Motor neuron (in vitro differentiated cells): Measurements from ENCODE around the gene AGO4. TPM values are rescaled to one million over a fixed set of nuclear protein-coding genes. Genes with fewer than 3 reads are reported as not detected.
"Not testable (repeated sequence)": the region's sequence is repeated elsewhere in the genome, so short reads cannot be mapped to it uniquely, and the experiment has no call there.

ENCODE experiments used
- ATAC-seq, 8 experiments: fragments of 200-7000 bp; cut with Tn5 transposase; replicated peaks in 6 of 8; 2 replicates each; pipeline ENCODE4 v1.8.0; 2021; ENCODE audit warnings: mild to moderate bottlenecking in 8 of 8, moderate library complexity in 8 of 8
- H3K27ac ChIP-seq, 2 donors: fragments of 250-450 bp; sonication (Bioruptor Pico); 2 replicates each; pipeline ENCODE4 v1.9.0; 2021; ENCODE audit warnings: antibody characterized with exemption in 2 of 2, mild to moderate bottlenecking in 2 of 2, moderate library complexity in 1 of 2
- H3K4me1 ChIP-seq, 2 donors: fragments of 250-450 bp; sonication (Bioruptor Pico); replicated peaks in 1 of 2; 2 replicates each; pipeline ENCODE4 v1.6.1; 2021; ENCODE audit warnings: antibody characterized with exemption in 2 of 2, mild to moderate bottlenecking in 2 of 2, moderate library complexity in 1 of 2
- H3K4me3 ChIP-seq, 5 donors: fragments of 250-450 bp; sonication (Bioruptor Pico); 2 replicates each; pipeline ENCODE4 v1.9.0; 2021; ENCODE audit warnings: antibody characterized with exemption in 5 of 5, mild to moderate bottlenecking in 5 of 5, moderate library complexity in 4 of 5
- WGBS, 10 experiments: fragments of 450-650 bp; shearing (Covaris generic); methylation state at CpG; one replicate each; pipeline ENCODE4 v1.0.0; 2022; 5-methylcytosine and 5-hydroxymethylcytosine counted together
- in situ Hi-C, 9 experiments: fragments of 400-800 bp; cut with MboI; loops; one replicate each; pipeline ENCODE4 v1.15.0; 2021; ENCODE audit warnings: low sequenced_read_pairs in 9 of 9, low pct_unique_long_range_greater_than_20kb in 2 of 9; ENCODE audit not compliant: unreplicated experiment in 9 of 9
- total RNA-seq, 8 experiments: library from RNA; unstranded; fragments of 300-600 nt; gene quantifications; 2 replicates each; pipeline versions ENCODE4 v1.2.3 to v1.2.4, GENCODE V29; 2022

The AGO4 gene
- total RNA-seq, 8 experiments from 2014 or later: 6.4 to 24.9 (median 18.5) TPM

DNA sequence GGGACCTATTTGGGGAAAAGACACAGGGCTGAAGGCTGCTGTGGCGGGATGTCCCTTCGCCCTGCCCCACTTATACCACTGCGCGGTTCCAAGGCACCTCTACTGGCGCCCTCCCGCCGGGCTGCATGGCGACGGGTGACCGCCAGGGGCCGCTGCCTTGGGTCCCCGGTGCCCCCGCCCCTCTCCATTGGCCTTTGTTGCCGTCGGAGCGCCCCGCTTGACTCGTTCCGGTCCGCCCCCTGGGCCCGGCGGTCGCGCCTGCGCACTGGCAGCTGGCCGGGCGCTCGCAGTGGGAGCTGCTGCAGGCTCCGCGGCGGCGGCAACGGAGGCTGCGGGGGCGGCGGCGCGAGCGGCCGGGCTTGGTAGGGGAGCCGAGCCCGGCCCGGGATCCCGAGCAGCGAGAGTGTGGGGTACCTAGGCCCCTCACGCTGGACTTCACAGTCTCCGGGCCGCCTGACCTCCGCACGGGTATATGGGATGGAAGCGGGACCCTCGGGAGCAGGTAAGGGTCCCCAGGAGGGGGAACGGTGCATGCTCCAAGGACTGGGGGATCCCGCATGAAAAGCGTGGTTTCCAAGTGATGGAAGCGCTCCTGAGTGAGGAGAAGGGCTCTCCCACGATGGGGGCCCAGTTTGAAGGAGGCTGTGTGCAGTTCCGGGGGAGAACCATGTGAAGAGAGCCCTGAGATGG lies 75.3 kb downstream of the AGO4 start, which contains the start of gene AGO1:
Gene AGO1, plus strand, starts transcription at position 265 of the 690 bp plus-strand sequence. Its CDS starts 213 bp downstream, at position 478.
- peak; percentile 74 to 93 (median 84) for ATAC-seq
- WGBS, 10 experiments: 0% methylated on average over 3 to 8 of the region's 58 CpGs; no CpG with 5 or more reads in 8 of the 10 experiments
- peak within 1 kb of the TSS; percentile 84 to 96 (median 92) for H3K4me3 ChIP-seq
- H3K27ac ChIP-seq: peak within 1 kb of the TSS; percentile 87 to 88
- peaks cover 29 to 35% of the 10 kb centered on the region in 2 donors for H3K4me1 ChIP-seq
- in situ Hi-C loops: no loop called here

DNA sequence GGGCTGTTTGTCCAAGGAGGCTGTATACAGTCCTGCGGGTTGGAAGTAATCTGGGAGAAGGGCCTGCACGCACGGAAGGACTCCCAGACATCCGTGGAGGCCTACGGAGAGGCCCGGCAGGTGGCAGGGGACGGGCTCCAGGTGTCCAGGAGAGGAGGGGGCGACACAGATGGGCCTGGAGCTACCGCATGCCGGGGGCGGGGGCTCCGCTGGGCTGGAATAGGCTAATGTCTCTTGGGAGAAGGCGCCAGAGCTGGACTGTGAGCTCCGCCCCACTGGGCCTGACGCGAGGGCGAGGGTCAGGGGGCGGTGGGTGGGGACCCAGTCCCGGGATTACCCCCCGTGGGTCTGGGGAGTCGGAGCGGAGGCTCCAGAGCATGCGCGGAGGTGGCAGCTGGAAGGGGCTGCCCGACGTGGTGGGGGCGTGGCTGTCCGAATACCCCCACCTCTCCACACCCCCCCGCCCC lies 75.9 kb downstream of the AGO4 start:
- WGBS, 10 experiments: 0% methylated on average over 5 of the region's 29 CpGs; no CpG with 5 or more reads in 9 of the 10 experiments

DNA sequence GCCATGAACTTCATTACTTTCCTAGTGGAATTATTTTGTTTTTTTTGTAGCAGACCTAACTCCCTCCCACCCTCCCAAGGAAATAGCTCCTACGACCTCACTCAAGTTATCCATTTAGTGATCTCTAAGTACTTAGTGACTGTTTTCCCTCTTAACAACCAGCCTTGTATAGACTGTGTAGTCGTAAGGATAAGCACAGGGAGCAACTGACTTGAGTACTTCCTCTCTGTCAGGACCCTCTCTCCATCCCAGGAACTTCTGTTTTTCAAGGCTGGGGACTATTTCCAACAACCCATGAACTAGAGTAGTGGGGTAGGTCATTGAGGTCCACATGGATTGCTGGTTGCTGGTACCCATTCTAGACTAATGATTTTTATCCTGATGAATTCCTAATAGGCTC lies 77.1 kb downstream of the AGO4 start:
- 33 to 100% (median 60%) methylated on average over 1 to 2 of the region's 2 CpGs; no CpG with 5 or more reads in 4 of the 10 experiments for WGBS, 10 experiments
- in situ Hi-C loops: no loop called here
- no peak for ATAC-seq
- peaks cover 32 to 38% of the 10 kb centered on the region in 2 donors for H3K4me1 ChIP-seq
- no peak overlapping the region for H3K4me3 ChIP-seq
- H3K27ac ChIP-seq: peak overlapping the region in 1 of 2 donors; percentile 91

More for the DNA sequence above, 75.9 kb downstream of the AGO4 start:
- peak overlapping the region; percentile 84 to 96 (median 92) for H3K4me3 ChIP-seq
- H3K27ac ChIP-seq: peak overlapping the region; percentile 87 to 88
- ATAC-seq: peak; percentile 3 to 68 (median 48)
- in situ Hi-C loops: no loop called here
- peaks cover 32 to 38% of the 10 kb centered on the region in 2 donors for H3K4me1 ChIP-seq

DNA sequence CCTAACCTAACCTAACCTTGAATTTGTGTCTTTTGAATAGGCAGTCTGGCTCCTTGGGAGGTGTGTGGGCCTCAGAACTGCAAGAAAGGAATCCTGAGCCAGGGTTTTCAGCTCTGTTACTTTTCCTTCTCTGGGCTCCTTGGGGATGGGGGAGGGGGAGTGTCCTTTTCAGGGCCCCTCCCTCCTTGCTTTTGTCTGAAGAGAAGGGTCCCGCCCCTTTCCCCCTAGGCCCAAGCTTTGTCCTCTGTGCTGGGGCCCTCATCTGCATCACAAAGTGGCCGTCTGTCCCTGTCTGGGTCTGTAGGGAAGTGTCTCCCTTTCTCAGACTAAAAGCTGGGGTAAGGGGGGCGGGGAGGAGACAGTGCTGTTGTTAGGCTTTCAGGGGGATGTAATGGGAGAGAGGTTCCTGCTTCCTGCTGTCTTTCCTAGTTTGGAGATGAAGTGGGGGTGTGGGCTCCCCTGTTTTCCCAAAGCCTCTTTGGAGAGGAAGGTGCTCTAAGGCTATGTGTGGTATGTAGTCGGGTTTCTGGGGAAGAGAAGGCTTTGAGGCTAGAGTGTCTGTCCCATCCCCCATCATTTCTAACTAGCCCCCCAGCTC lies 78.2 kb downstream of the AGO4 start:
- in situ Hi-C loops: no loop called here
- peaks cover 32 to 38% of the 10 kb centered on the region in 2 donors for H3K4me1 ChIP-seq
- 0 to 60% (median 0%) methylated on average over 1 to 2 of the region's 4 CpGs; no CpG with 5 or more reads in 6 of the 10 experiments for WGBS, 10 experiments
- peak overlapping the region; percentile 8 to 33 (median 26) for H3K4me3 ChIP-seq
- peak overlapping the region; percentile 77 to 91 for H3K27ac ChIP-seq
- ATAC-seq: peak; percentile 2 to 57 (median 46)

DNA sequence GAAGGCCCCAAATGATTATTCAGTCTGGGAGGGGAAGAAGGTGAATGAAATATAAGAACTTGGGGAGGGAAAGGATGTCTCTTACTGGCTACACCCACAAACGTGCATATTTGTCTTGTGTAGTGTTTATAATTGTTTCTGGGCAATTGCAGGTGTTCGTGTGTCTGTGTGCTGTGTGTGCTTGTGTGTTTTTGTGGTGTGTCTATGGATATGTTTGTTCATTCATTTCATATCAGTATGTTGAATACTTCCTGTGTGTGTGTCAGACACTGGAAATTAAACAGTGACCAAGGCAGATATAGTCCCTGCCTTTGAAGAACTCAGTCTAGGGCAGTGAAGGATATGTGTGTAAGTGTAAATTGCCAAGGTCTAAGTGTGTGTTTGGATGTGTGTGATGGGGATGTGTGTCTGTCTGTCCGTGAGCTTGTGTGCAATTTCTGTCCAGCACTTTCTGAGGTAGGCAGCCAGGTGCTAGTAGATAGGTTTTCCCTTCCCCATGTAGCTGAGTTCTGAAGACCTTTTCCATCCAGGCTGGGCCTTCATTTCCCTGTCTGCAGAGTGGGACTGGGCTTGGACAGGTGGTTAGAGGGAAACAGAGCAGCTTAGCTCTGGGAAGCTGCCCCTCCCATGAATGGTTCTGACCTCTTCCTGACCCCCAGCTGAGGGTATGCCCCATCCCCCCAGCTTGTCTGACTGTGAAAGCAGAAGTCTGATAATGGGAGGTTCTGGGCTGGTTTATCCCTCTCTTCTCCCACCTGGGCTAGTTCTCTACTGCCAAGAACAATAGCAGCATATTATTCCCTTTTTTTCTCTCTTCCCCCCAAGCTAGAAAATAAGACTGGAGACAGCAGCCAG lies 79.0 kb downstream of the AGO4 start:
- Histone ChIP-seq H3K4me3 (peak overlapping the region; percentile 8 to 33 (median 26)), H3K27ac (peak overlapping the region; percentile 77 to 91), H3K4me1 (peaks cover 32 to 38% of the 10 kb centered on the region in 2 donors)
- in situ Hi-C loops: no loop called here
- WGBS, 10 experiments: 0 to 100% (median 21%) methylated on average over 1 to 2 of the region's 3 CpGs; no CpG with 5 or more reads in 5 of the 10 experiments
- ATAC-seq: peak in 2 of 8 experiments; percentile 6 to 24

DNA sequence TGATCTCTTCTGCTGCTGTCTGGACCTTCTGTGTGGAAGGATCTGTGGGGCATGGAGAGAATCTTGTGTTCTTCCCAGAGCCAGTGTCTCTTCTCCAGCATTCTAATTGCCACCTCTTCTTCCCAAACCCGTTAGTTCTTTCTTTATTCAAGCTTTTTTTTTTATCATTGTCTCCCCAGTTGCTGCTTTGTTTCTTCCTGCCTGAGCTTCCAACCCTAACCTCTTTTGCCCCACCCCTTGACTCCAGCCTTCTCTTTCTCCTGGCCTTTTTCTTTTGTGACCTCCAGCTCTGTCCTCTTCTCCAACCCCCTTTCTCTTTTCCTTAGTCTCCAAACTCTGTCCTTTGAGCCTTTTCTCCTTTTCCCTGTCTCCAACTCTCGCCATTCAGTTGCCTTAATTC lies 79.7 kb downstream of the AGO4 start:
- ATAC-seq: no peak
- WGBS, 10 experiments: 29 to 100% (median 55%) methylated on average over 1 to 2 of the region's 2 CpGs
- peak overlapping the region; percentile 77 to 91 for H3K27ac ChIP-seq
- peak overlapping the region in 2 of 5 donors; percentile 2 to 33 for H3K4me3 ChIP-seq
- peaks cover 32 to 38% of the 10 kb centered on the region in 2 donors for H3K4me1 ChIP-seq
- in situ Hi-C loops: no loop called here

DNA sequence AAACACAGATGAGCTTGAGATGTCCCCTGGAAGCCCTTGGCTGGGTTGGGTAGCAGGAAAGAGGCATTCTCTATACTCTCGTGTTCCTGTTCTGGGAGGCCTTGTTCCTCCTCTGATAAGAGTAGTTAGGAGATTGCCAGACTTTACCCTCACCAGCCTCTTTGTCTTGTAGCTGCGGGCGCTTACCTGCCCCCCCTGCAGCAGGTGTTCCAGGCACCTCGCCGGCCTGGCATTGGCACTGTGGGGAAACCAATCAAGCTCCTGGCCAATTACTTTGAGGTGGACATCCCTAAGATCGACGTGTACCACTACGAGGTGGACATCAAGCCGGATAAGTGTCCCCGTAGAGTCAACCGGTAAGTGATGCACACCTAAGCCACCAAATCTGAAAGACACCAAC lies 80.4 kb downstream of the AGO4 start:
- in situ Hi-C loops: no loop called here

DNA sequence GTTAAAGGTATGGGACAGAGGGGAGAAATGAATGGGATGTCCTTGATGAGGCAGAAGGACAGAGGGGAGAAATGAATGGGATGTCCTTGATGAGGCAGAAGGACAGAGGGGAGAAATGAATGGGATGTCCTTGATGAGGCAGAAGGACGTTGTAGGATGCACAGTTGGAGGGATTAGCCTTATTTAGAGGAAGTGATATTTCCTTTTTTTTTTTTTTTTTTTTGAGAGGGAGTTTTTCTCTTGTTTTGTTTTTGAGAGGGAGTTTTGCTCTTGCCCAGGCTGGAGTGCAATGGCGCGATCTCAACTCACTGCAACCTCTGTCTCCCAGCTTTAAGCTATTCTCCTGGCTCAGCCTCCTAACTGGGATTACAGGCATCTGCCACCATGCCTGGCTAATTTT lies 81.2 kb downstream of the AGO4 start:
- H3K4me3 ChIP-seq, in situ Hi-C loops, H3K27ac ChIP-seq, ATAC-seq: not testable (repeated sequence)
- WGBS, 10 experiments: 73 to 100% (median 93%) methylated on average over 1 to 3 of the region's 3 CpGs
- H3K4me1 ChIP-seq: peaks cover 32 to 38% of the 10 kb centered on the region in 2 donors

More for the DNA sequence above, 80.4 kb downstream of the AGO4 start:
- Histone ChIP-seq H3K4me3 (no peak overlapping the region), H3K27ac (peak overlapping the region in 1 of 2 donors; percentile 91), H3K4me1 (peaks cover 32 to 38% of the 10 kb centered on the region in 2 donors)
- WGBS, 10 experiments: 75 to 98% (median 96%) methylated on average over 1 to 11 of the region's 11 CpGs; no CpG with 5 or more reads in 3 of the 10 experiments
- ATAC-seq: no peak

DNA sequence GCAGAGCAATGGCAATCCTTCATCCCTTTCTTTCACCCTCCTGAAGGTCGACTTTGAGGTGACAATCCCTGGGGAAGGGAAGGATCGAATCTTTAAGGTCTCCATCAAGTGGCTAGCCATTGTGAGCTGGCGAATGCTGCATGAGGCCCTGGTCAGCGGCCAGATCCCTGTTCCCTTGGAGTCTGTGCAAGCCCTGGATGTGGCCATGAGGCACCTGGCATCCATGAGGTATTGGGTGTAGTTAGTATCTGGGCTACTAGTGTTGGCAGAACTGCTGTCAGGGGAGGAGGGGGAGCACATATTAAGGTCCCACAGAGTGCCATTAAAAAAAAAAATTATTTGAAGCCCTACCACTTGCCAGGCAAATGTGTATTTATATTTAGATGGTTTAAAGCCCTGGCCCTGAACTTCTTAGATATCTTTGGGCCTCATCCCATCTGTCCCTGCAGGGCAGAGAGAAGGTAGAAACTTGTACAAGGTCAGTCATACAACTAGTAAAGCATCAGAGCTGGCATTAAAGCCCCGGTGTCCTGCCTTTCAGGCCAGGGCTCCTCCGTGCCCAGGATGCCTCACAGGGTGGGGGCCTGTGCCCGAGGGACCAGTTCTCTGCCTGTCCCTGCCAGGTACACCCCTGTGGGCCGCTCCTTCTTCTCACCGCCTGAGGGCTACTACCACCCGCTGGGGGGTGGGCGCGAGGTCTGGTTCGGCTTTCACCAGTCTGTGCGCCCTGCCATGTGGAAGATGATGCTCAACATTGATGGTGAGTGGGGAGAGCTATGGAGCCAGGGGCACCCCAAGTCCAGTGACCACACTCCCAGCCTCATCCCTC lies 85.4 kb downstream of the AGO4 start:
- H3K4me3 ChIP-seq: no peak overlapping the region
- H3K27ac ChIP-seq: no peak overlapping the region
- in situ Hi-C loops: no loop called here
- ATAC-seq: peak in 3 of 8 experiments; percentile 17 to 47 (median 30)
- 90 to 100% (median 92%) methylated on average over 2 to 11 of the region's 14 CpGs; no CpG with 5 or more reads in 3 of the 10 experiments for WGBS, 10 experiments
- H3K4me1 ChIP-seq: peaks cover under 1 to 2% of the 10 kb centered on the region in 2 donors

DNA sequence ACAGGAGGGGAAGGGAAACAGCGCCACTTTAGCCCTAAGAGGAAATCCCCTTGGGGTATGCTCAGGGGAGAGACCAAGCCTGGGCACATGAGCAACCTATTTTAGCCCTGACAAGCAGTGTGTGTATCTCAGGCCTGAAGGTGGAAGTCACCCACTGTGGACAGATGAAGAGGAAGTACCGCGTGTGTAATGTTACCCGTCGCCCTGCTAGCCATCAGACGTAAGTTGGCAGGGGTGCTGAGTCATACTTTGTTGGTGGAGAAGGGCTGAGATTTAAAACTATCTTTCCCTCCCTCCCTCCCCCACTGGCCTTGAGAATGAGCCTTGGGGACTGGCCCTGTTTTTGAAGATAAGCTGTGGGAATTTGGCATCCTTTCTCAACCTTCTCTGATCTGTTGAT lies 86.4 kb downstream of the AGO4 start:
- Histone ChIP-seq H3K27ac (no peak overlapping the region), H3K4me3 (no peak overlapping the region), H3K4me1 (no peaks in the 10 kb centered on the region)
- WGBS, 10 experiments: 80 to 100% (median 96%) methylated on average over 1 to 5 of the region's 6 CpGs; no CpG with 5 or more reads in 5 of the 10 experiments
- in situ Hi-C loops: no loop called here
- ATAC-seq: peak in 3 of 8 experiments; percentile 4 to 18 (median 7)

DNA sequence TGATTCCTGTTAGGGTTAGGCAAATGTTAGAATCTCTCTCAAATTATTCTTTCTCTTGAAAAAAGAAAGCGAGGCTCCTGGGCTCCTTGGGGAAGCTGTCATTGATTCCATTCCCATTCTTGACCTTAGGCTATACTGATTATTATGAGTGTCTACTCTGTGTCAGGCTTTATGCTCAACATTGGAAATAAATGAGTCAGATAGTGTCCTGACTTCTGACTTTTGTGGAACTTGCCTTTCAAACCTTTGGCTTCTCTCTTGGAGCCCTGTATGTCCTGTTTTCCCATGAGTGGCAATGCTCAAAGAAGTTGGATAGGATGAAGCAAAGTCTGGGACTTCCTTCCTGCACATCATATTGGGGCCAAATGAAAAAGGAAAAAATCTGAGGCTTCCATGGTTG lies 86.8 kb downstream of the AGO4 start:
- H3K4me3 ChIP-seq: no peak overlapping the region
- no peak for ATAC-seq
- no peaks in the 10 kb centered on the region for H3K4me1 ChIP-seq
- H3K27ac ChIP-seq: no peak overlapping the region
- in situ Hi-C loops: no loop called here
- 100% methylated on average over 1 of the region's 1 CpG; no CpG with 5 or more reads in 5 of the 10 experiments for WGBS, 10 experiments

DNA sequence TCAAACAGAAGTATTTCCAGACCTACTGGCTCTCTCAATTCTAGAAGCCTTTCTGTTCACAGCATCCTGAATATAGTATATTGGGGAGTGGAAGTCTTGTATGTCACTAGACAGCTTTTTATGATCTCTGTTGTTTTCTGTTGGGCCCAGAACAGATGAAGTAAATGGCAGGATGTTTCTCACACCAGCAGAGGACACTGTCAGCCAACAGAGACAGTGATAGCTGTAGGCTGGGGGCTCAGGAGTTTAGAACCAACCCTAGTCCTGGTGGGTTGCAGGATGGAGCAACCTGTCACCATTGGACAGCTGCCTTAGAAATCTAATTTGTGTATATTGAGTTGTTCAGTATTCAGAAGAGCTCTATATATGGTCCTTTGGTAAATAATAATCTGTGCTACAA lies 92.1 kb downstream of the AGO4 start:
- in situ Hi-C loops: no loop called here

More for the DNA sequence above, 92.1 kb downstream of the AGO4 start:
- H3K4me1 ChIP-seq: no peaks in the 10 kb centered on the region
- no peak overlapping the region for H3K4me3 ChIP-seq
- no peak overlapping the region for H3K27ac ChIP-seq
- ATAC-seq: no peak
